IPS DF 6.9 (cell line): ENCODE measurements around the gene CDH23.

Experiments
- DNase-seq: peaks from one replicate; pipeline ENCODE4 v3.0.0-alpha.2; 2013; ENCODE audit warnings: low read depth, low spot score
- H3K27ac ChIP-seq: one replicate; pipeline ENCODE4 v1.5.1; 2013; ENCODE audit warnings: low read length, control low read depth
- H3K27me3 ChIP-seq: 2 replicates; pipeline ENCODE4 v1.6.1; 2013; ENCODE audit warnings: mild to moderate bottlenecking, low read length; ENCODE audit not compliant: control insufficient read depth, insufficient read depth
- H3K36me3 ChIP-seq: 2 replicates; pipeline ENCODE4 v1.6.1; 2013; ENCODE audit warnings: low read length; ENCODE audit not compliant: control insufficient read depth, insufficient read depth
- H3K4me1 ChIP-seq: 2 replicates; pipeline ENCODE4 v1.6.1; 2013; ENCODE audit warnings: low read length; ENCODE audit not compliant: control insufficient read depth, insufficient read depth
- H3K4me3 ChIP-seq: 2 replicates; pipeline ENCODE4 v1.5.1; 2013; ENCODE audit warnings: mild to moderate bottlenecking, low read length
- H3K9me3 ChIP-seq: 2 replicates; pipeline ENCODE4 v1.6.1; 2013; ENCODE audit warnings: low read length, inconsistent platforms; ENCODE audit not compliant: control insufficient read depth, insufficient read depth
- WGBS: extraction: QIAGEN DNeasy Blood & Tissue Kit; methylation state at CpG from one replicate; pipeline ENCODE4 v1.1.7; 2013; ENCODE audit warnings: mixed read lengths, missing lambda C conversion rate; ENCODE audit not compliant: insufficient read length, insufficient coverage; 5-methylcytosine and 5-hydroxymethylcytosine counted together

The CDH23 gene

GRCh38 chr10:71656220-71656619, 259.5 kb downstream of the CDH23 start:
- H3K4me3 ChIP-seq: no peak overlapping the region
- H3K27ac ChIP-seq: no peak overlapping the region
- no peaks in the 10 kb centered on the region for H3K36me3 ChIP-seq
- no peaks in the 10 kb centered on the region for H3K9me3 ChIP-seq
- H3K27me3 ChIP-seq: no peaks in the 10 kb centered on the region; the same call in 1 of the 2 replicates
- no CpG with 5 or more reads among the region's 7 CpGs for WGBS
- H3K4me1 ChIP-seq: peaks cover 22% of the 10 kb centered on the region
- DNase-seq: no peak

GRCh38 chr10:71657604-71658466, 261.1 kb downstream of the CDH23 start:
- Histone ChIP-seq H3K36me3 (no peaks in the 10 kb centered on the region), H3K4me1 (peaks cover 24% of the 10 kb centered on the region), H3K27ac (no peak overlapping the region), H3K4me3 (no peak overlapping the region), H3K9me3 (no peaks in the 10 kb centered on the region), H3K27me3 (no peaks in the 10 kb centered on the region; the same call in 1 of the 2 replicates)
- WGBS: no CpG with 5 or more reads among the region's 16 CpGs
- DNase-seq: no peak

- no peak for DNase-seq
- no peaks in the 10 kb centered on the region; the same call in 1 of the 2 replicates for H3K27me3 ChIP-seq
- peaks cover 24% of the 10 kb centered on the region for H3K4me1 ChIP-seq
- H3K9me3 ChIP-seq: no peaks in the 10 kb centered on the region
- no CpG with 5 or more reads among the region's 8 CpGs for WGBS
- no peaks in the 10 kb centered on the region for H3K36me3 ChIP-seq
- H3K4me3 ChIP-seq: no peak overlapping the region
- no peak overlapping the region for H3K27ac ChIP-seq
Observed at GRCh38 chr10:71658467-71658745, 261.7 kb downstream of the CDH23 start.

DNA sequence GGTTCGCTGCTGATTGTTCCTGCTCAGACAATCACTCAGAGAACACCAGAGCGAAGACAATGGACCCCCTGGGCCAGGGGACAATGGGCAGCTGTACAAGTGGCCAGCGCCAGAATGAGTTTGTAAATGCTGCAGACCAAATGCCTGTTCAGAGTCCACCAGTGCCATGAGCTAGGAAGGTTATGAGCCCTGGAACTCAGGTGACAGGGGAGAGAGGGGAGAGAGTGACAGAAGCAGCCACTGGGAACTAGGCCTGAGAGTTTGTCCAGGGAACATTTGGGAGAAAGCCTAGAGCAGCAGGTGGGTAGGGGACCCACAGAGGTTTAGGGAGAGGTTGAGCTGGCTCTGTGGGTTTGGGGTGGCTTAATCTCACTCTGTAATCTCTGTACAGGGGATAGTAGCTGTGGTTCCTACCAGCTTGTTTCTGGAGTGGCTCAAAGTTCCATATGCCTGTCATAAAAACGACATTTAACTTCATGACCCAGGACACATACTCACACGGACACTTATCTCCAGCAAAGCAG, 262.5 kb downstream of the CDH23 start:
- no peak overlapping the region for H3K27ac ChIP-seq
- no peaks in the 10 kb centered on the region; the same call in 1 of the 2 replicates for H3K27me3 ChIP-seq
- H3K36me3 ChIP-seq: no peaks in the 10 kb centered on the region
- H3K4me3 ChIP-seq: no peak overlapping the region
- H3K9me3 ChIP-seq: no peaks in the 10 kb centered on the region
- no CpG with 5 or more reads among the region's 5 CpGs for WGBS
- peaks cover 24% of the 10 kb centered on the region for H3K4me1 ChIP-seq
- no peak for DNase-seq

DNA sequence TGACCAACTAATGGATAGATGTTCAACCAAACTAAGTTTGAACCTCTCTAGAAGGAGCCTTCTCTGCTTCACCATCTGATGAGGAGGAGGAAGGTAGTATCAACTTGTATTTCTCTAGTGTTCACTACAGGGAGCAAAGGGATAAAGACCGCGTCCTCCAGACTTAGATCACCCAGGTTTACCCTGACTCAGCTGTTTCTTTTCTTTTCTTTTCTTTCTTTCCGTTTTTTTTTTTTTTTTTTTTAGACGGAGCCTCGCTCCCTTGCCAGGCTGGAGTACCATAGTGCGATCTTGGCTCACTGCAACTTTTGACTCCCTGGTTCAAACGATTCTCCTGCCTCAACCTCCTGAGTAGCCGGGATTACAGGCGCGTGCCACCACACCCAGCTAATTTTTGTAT, 263.0 kb downstream of the CDH23 start:
- Histone ChIP-seq H3K4me1 (peaks cover 24% of the 10 kb centered on the region), H3K36me3 (no peaks in the 10 kb centered on the region), H3K27me3 (no peaks in the 10 kb centered on the region; the same call in 1 of the 2 replicates), H3K27ac (no peak overlapping the region), H3K9me3 (no peaks in the 10 kb centered on the region), H3K4me3 (no peak overlapping the region)
- no peak for DNase-seq
- WGBS: no CpG with 5 or more reads among the region's 10 CpGs

DNA sequence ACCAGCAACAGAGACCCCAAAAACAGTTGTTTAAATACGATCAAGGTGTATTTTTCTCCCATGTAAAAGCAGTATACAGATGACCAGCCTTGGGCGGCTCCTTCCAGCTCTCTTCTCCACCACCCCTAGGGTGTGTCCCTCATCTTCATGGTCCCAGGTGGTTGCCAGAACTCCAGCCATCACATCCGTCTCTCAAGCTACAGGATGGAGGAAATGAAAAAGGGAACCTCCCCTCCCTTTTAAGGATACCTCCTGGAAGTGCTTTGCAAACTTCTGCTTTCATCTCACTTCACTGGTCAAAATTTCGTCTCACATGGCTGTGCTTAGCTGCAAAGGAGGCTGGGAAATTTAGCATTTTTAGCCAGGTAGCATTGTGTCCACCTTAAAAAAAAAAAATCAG, 263.6 kb downstream of the CDH23 start:
- WGBS: no CpG with 5 or more reads among the region's 4 CpGs
- no peaks in the 10 kb centered on the region; the same call in 1 of the 2 replicates for H3K27me3 ChIP-seq
- H3K4me1 ChIP-seq: peaks cover 28% of the 10 kb centered on the region

GRCh38 chr10:71661060-71661622, 264.4 kb downstream of the CDH23 start:
- H3K4me3 ChIP-seq: no peak overlapping the region
- no peak overlapping the region for H3K27ac ChIP-seq
- WGBS: no CpG with 5 or more reads among the region's 11 CpGs
- H3K36me3 ChIP-seq: no peaks in the 10 kb centered on the region
- no peaks in the 10 kb centered on the region for H3K9me3 ChIP-seq
- H3K27me3 ChIP-seq: no peaks in the 10 kb centered on the region; the same call in 1 of the 2 replicates
- peaks cover 27% of the 10 kb centered on the region for H3K4me1 ChIP-seq
- DNase-seq: no peak

More for the DNA sequence above, 263.6 kb downstream of the CDH23 start:
- Histone ChIP-seq H3K4me3 (no peak overlapping the region), H3K36me3 (no peaks in the 10 kb centered on the region), H3K27ac (no peak overlapping the region), H3K9me3 (no peaks in the 10 kb centered on the region)
- DNase-seq: no peak

DNA sequence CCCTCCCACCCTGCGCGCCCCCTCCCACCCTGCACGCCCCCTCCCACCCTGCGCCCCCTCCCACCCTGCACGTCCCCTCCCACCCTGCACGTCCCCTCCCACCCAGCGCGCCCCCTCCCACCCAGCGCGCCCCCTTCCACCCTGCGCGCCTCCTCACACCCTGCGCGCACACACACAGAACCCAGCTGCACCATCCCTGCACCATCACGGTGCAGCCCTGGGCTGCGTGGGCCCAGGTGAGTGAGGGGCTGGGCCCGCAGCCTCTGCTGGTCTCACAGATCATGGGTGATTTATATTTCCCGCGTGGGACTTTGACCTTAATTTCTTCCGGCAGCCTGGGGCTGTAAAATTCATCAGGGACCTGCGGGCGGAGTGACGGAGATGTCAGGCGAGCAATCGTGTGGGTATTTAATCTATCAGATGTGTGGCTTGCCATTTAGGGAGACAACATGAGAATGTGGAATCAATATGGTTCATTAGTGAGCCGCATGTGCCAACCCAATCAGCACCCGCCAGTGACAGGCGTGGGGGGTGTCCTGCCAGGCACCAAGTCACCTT, 265.1 kb downstream of the CDH23 start:
- no peak overlapping the region for H3K4me3 ChIP-seq

GRCh38 chr10:71663311-71663710, 266.6 kb downstream of the CDH23 start:
- no peak for DNase-seq
- H3K36me3 ChIP-seq: no peaks in the 10 kb centered on the region
- H3K4me1 ChIP-seq: peaks cover 17% of the 10 kb centered on the region
- no CpG with 5 or more reads among the region's 7 CpGs for WGBS
- H3K27ac ChIP-seq: no peak overlapping the region
- H3K4me3 ChIP-seq: no peak overlapping the region
- no peaks in the 10 kb centered on the region for H3K27me3 ChIP-seq
- H3K9me3 ChIP-seq: no peaks in the 10 kb centered on the region

More for the DNA sequence above, 265.1 kb downstream of the CDH23 start:
- Histone ChIP-seq H3K9me3 (no peaks in the 10 kb centered on the region), H3K36me3 (no peaks in the 10 kb centered on the region), H3K27ac (no peak overlapping the region), H3K4me1 (peaks cover 21% of the 10 kb centered on the region), H3K27me3 (no peaks in the 10 kb centered on the region)
- no CpG with 5 or more reads among the region's 28 CpGs for WGBS
- DNase-seq: no peak

DNA sequence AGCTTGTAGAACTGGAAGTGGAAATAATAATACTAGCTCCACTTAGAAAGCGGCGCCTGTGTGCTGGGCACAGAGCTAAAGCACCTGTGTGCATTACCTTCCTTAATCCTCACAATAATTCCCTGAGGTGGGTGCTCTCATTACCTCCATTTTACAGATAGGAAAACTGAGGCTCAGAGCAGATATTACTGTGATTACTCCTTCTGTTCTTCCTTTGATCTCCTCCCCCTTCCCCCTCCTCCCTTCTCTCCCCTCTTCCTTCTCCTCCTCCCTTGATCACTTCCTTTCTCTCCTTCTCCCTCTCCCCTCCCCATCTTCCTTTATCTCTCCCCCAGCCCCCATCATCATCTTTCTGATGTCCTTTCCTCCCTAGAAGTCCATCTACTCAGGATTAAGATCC, 267.9 kb downstream of the CDH23 start:
- Histone ChIP-seq H3K9me3 (no peaks in the 10 kb centered on the region), H3K27ac (no peak overlapping the region), H3K4me1 (peaks cover 7% of the 10 kb centered on the region), H3K4me3 (no peak overlapping the region), H3K36me3 (no peaks in the 10 kb centered on the region), H3K27me3 (no peaks in the 10 kb centered on the region)
- no peak for DNase-seq
- no CpG with 5 or more reads among the region's 2 CpGs for WGBS
